T follicular helper cell (primary cell): ENCODE results near the gene NUDT14.

Source experiments
- DNase-seq: peaks from one replicate; pipeline ENCODE4 v3.0.0-alpha.2; 2020; ENCODE audit warnings: low read depth

NUDT14 gene

DNA sequence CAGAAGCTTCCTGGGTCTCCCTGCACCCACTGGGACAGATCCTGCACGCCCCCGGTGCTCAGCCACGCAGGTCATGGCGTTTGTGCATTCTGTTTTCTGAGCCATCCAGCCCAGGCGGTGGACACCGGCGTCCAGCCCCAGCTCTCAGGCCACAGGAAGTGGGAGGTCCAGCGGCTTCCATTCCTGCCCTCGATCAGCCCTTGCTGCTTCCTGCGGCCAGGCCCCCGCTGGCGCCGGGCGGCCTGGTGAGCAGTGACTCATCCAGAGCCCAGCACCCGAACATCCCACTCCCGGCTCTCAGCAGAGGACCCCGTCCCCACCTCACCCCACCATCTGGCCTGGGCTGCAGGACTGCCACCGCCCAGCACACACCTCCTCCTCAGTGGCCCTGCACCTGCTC is 18.0 kb upstream of the NUDT14 start:
- no peak for DNase-seq

DNA sequence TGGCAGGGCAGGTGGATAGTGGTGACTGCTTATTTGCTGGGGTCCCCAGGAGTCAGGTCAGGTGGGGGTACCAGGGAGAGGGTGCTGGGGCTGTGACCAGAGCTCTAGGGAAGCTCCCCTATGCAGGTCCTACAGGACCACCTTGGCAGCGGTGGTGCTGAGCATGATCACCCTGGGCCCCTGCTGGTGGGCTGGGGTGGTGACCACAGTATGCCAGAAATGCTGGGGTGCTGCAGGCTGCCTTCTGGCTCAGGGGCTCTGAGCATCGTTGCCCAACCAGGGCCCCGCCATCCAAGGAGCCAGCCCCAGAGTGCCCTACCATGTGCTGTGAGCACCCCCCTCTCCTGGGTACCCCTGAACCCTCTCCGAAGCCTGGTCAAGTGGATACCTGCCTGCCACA is 17.5 kb upstream of the NUDT14 start:
- no peak for DNase-seq

DNA sequence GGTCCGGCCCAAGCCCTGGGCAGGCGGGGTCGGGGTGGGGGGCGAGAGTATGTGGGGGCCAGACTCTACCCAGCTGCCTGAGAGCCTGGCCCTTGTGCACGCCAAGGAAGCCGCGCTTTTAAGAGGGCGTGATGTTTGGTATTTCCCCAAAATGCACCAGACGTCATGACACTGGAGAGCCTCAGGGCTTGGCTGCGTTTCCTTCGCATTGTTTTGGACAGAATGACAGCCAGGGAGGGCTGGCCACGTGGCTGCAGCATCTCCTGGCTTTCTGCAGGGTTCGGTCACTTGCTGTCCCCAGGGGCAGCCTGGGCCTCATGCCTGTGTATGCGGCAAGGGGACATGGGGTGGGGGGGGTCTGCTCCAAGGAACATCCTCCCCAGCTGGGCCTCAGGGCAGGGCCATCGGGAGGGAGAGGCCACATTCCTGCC is 16.1 kb upstream of the NUDT14 start:
- DNase-seq: no peak

DNA sequence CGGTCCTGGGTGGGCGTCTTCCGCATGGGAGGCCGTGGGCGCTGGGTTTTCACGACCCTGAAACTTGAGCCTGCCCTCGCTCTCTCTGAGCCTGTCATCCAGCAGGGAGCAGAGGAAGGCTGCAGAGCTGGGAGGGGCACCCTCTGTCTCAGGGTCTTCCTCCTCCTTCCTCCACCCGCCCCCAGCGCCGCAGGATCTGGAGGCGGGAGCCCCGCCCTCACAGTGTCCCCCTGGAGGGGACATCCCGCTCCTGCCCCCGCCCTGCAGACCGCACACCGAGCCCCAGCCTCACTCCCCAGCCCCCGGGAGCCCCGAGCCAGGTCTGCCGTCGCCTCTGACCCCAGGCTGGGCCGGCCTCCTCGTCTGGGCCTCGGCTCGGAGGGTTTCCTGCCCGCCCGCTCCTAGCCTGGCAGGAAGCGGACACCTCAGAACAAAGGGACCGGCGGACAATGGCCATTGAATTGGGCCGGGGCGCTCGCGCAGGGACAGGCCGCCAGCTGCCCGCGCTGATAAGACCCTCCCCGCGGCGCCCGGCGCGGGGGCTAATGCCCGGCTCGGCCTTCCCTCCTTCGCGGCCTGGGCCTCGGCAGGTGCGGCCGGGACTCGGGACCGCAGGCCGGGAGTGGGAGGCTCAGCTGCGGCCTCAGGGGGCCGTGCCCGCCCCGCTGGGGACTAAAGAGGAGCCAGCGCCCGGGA is 15.3 kb upstream of the NUDT14 start:
- DNase-seq: no peak

DNA sequence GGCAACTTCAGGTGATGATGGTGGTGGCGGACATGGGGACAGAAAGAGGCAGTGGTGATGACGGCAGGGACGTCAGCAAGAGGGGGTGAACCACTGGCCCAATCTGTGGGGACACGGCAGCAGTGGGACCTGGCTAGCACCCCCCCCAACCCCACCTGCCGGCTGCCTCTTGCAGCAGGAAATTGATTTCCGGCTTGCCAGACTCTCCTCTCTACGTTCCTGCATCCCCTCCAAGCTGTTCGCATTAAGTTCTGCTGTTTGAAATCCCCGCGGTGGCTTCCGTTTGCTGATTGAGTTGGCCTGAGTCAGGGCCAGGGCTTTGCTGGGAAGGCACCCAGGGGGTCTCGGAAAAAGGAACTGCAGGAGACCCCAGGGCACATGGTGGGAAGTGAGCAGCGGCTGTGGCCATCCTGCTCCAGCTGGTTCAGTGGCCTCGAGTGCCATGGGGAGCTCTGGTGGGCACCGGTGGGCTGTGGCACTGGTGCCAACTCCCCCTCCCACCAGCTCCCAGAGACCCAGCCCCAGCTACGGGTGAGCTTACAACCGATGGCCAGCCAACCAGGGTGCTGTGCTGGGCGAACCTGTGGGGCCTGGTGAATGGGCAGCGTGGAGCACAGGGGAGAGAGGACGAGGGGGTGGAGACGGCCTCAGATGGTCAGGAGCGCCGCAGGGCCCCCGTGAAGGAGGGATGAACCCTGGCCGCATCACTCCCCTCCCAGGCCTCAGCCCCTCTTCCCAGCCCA is 14.6 kb upstream of the NUDT14 start:
- peak; percentile 25 for DNase-seq

DNA sequence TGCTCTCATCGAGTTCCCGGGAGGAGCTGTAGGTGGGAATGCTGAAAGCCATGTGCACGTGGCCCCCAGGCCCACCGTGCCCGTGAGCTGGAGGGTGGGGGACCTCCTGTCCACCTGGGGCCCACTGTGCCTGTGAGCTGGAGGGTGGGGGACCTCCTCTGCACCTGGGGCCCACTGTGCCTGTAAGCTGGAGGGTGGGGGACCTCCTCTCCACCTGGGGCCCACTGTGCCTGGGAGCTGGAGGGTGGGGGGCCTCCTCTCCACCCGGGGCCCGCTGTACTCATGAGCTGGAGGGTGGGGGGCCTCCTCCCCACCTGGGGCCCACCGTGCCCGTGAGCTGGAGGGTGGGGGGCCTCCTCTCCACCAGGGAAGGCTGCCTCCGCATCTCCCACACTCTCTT is 13.9 kb upstream of the NUDT14 start:
- no peak for DNase-seq

DNA sequence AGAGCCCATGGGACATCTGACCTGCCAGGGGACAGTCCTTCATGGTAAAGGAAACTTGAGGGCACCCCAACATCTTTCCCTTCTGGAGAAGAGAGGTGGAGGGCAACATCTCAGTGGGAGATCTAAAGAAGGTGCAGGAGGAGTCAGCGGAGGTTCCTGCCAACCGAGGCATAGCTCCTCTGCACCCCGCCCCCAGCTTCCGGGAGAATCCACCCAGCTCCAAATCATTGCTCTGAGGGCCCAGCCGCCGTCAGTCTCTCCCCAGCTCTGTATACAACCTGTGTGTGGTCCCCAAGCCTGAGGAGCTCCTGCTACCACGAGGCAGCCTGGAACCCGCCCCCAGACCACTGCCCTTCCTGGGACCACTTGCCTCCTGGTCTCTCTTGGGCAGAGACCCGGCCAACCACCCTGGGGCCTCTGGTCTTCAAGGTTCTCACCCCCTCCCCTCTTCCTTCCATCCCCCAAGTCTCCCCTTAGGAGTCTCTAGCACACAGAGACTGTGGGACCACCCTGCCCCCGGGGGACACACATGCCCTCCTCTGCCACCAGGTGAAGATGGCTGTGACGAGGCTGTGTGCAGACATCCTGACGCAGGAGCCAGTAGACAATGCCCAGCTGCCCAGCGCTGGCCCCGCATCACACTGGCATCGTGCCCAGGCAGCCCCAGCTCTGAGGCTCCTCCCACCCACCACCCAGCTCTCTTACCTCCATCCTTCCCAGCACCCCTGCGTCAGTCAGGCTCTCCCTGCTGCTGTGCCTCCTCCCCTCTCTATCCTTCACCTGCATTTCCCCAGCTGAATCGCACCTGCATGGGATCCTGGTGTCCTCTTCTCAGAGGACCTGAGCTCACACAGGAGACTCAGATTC is 13.0 kb upstream of the NUDT14 start:
- DNase-seq: no peak

DNA sequence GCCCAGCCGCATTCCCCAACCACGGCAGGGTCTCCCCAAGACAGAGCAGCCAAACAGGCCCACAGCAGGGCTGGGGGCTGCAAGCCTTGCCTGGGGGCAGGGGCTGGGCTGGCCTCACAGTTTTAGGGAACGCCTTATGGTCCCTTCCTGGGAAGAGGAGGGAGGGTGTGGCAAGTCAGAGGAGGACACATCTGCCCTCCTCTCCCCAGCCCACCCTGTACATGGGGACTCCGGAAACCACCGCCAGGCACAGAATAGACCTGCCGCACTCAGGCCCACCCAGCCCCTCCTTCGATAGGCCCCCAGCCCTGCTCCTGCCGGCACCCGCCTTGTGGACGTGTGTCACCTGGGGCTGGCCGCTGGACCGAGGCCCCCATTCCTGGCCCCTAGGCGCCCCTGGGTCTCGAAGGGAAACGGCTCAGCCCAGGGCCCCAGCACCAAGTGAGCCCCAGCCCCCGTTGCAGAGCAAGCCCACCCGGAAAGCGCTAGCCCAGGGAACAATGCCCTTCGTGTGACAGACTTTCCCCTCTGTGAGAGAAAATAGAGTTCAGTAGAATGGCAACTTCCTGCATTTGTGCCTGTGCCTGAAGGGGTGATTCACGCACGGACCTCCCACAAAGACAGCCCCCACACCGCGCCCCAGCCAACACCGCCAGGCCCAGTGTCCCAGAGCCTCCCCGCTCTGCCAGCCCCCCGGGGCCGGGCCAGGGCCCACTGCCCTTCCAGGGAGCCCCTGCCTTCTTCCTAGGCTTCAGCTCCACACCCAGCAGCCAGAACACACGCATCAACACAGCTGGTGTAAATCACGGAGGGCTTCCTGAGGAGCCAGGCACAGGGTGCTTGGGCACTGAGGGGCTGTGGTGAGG is 12.0 kb upstream of the NUDT14 start:
- no peak for DNase-seq

DNA sequence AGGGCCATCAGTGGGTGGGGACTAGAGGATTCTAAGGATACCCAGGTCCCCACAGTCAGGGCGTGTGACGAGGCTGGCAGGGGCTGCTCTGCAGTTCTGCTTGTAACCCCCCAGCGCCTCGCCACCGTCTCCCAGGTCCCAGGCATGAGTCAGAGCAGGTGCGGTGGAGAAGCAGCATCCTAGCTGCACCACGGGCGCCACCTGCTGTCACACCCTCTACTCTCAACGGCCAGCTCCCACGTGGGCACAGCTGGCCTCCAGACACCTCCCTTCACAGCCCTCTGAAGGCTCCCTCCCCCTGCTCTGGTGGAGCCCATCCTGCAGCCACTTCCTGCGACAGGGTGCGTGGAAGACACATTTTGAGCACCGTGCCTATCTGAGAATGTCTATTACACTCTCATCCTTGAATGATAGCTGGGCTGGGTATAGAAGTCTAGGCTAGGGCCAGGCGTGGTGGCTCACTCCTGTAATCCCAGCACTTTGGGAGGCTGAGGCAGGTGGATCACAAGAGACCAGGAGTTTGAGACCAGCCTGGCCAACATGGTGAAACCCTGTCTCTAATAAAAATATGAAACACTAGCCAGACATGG is 6.9 kb upstream of the NUDT14 start:
- DNase-seq: no peak

DNA sequence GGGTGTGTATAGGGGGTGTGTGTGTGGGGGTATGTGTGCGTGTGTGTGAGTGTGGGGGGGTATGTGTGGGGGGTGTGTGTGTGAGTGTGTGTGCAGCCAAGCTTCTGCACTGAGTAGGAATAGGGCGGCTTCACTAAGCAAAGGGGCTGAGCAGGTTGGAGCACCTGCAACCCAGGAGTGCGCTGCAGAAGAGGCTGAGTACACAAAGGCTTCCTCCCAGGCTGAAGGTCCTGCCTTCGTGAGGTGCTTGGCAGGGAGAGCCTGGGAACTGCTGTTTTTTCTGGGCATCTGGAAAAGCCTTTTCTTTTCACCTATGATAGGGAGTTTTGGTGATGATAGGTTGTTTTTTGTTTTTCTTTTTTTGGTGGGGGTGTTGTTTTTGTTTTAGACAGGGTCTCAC is 6.0 kb upstream of the NUDT14 start:
- no peak for DNase-seq

DNA sequence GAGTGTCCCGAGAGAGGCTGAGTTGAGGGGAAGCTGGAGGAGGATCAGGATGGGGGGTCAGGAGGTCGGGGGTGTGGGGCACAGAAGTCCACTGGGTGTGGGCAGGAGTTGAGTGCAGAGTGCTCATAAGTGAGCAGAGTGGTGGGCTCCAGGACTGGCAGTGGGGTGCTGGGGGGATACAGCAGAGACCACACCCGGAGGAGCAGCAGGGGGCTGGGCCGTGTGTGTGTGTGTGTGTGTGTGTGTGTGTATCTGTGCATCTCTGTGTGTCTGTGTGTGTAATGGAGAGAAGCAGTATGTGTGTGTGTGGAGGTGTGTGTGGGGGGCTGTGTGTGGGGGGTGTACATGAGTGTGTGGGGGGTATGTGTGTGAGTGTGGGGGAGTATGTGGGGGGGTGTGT is 4.9 kb upstream of the NUDT14 start:
- DNase-seq: no peak

DNA sequence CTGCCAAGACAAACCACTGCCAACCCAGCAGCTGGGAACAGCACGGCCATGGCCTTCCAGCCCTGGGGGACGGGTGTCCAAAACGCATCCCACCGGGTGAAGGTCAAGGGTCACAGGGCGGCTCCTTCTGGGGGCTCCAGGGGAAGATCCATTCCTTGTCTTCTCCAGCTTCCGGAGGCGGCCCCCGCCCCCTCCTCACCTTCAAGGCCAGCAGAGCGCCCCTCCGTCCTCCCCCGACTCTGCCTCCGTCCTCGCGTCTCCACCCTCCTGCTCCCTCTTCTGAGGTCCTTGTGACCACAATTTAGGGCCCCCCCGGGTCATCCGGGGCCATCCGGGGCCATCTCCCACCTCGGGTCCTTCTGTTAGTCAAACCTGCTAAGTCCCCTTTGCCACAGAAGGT is 3.9 kb upstream of the NUDT14 start:
- DNase-seq: no peak

DNA sequence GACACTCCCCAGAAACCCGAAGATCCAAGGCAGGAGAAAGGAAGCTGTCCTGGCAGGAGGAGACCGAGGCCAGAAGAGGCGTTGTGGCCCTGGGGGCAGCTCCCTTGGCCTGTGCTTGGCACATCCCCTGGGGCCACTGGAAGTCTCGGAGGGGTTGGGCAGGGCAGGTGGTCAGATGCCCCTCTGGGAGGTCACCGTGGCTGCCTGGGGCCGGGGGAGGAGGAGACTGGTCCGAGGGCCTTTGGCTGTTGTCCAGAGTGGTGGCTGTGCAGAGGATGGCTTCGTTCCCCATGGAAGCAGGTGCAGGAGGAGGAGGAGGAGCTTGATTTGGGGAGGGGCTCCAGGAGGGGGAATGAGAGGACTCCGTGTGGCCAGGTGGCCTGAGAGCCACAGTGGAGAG is 3.3 kb upstream of the NUDT14 start:
- no peak for DNase-seq

DNA sequence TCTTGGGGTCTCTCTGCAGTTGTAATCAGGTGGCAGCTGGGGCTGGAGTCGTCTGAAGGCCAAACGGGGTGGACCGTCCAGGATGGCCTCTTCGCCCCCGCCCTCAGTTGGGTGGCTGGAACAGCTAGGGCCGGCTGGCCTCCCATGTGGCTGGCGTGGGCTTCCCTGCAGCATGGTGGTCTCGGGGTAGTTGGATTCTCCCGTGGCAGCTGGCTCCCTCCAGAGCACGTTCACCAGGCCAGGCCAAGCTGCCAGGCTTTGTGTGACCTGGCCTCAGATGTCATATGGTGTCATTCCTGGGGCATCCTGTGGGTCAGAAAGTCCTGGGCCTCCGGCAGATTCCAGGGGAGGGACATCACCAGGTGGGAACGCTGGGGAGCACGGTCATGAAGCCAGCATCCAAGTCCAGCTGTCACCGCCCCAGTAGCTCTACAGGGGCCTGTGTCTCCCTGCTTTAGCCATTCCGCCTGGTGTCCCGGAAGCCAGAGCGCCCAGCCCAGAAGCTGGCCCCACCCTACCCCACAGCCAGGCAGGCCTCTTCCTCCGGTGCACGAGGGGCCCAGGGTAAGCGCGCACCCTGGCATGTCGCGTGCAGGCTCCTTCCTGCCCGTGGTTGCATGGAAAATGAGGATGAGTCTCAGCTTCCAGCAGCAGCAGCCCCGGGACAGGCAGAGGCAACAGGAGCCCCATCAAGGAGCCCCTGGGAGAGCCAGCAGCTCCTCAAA is 1.3 kb upstream of the NUDT14 start:
- no peak for DNase-seq

DNA sequence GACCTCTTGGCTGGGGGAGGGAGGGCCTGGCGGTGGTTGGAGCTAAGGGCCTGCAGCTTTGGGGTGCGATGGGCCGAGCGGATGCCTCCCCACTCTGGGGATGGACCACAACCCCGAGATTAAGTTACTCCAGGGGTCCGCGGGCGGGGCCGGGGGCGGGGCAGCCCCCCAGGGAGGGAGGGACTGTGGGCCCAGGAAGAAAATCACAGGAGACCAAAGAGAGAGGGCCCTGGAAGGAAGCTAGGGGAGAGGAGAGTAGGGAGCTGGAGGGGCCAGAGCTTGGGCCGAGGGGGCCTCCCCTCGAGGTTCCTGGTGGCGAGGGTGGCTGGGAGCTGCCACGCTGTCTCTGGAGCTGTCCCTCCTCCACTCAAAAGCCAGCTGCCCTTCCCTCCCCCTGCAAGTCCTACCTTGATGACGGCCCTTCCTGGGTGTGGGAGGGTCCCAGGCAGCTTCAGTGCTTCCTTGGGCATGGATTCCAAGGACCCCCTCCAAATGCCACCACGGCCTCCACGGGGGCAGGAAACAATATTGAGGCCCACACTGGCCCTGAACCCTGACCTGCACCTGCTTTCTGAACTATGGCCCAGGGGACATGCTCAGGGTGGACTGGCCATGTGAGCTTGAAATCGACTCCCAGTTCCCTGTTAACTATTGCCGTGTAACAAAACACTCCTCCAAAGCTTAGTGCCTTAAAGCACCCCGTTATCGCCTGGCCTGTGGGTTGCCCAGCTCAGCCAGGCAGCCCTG is 610 bp upstream of the NUDT14 start:
- no peak for DNase-seq

DNA sequence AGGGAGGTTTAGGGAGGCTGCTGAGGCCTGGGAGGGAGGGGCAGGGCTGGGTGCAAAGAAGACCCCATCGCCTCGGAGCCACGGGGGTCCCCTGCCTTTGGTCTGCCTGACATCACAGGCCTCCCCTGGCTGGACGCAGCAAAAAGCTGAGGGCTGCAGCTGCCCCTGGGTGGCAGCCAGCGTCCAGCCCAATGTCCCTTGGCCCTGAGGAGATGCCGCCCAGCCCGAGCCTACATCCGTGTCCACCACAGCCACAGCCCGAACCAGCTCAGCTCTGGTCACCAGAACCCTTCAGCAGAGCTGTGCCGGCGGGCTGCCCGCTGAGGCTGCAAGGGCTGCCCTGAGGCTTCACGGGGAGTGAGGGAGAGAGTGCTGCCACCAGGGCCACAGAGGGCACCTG is 1.9 kb downstream of the NUDT14 start:
- DNase-seq: no peak

DNA sequence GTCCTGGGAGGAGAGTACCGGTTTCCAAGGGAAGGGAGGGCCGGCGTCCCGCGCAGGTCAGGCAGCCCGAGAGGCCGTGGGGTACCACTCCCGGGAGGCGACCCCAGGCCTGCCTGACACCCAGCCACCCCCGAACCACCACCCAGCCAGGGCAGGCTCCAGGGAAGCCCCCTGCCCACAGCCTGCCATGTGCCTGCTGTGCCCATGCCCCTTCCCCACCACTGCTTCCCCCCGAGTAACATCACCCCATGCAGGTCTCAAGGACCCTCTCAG is 2.3 kb downstream of the NUDT14 start:
- DNase-seq: no peak

DNA sequence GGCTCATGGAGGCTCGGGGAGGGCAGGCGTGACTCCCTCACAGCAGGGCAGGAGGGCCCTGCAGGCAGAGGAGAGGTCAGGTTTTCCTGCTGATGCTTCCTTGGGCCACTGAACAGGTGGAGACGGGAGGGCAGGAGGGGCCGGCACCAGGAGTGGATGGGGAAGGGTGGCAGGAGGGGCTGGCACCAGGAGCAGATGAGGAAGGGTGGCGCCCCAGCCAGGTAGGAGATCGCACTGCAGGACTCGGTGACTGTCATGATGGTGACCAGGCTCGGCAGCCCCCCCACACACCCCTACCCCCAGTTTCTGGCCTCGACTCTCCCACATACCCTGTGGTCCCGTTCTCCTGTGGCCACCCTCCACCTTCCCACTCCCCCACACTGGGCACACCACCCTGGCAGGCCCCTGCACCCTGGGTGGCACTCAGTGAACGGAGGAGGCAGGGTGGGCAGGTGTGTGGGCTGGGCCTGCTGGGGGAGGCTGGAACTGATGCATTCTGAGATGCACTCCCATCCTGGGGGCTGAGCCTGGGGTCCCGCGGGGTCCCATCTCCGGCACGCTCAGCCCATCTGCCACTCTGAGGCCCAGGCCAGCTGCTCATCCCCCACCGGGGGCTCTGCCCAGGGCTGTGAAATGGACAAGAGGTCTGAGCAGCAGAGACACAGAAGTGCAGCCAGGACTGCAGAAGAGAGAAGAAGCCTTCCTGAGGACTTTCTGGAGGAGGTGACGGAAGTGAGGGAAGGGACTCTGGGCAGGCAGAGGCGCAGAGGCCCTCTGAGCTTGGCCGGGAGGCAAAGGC is 2.8 kb downstream of the NUDT14 start:
- no peak for DNase-seq

DNA sequence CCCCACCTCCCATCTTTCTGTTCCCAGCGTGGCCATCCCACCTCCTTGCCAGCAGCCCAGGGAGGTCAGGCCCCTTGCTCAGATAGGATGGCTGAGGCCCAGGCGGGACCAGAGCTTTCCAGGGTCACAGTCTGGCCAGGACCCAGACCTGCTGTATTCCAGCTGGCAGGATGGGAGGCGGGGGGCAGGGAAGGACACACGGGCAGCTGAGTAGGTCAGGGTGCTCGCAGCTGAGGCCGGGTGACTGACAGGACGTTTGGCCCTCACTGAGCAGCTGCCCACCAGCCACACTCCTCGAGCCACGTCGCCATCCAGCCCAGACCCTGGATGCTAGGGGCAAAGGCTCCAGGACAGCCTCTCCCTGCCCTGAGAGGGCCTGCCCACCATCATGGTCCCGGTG is 4.0 kb downstream of the NUDT14 start:
- no peak for DNase-seq

DNA sequence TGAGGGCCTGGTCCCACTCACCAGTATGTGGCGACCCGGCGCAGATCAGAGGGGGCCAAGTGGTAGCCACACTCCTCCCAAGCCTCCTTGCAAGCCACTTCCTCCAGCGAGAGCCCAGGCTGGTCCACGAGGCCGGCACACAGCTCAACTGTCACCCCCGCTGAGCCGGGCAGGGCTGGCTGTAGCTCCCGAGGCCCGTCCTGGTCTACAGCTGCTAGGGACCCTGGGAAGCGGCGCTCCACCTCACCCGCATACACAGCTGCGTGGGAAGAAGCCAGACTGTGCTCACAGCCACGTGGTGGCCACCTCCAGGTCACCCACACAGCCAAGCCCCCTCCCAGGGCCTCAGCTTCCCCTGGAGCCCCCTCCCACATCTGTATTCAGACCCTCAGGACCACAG is 4.6 kb downstream of the NUDT14 start:
- no peak for DNase-seq
